IPS-20b (cell line): ENCODE data around the gene SF3B3.

Experiments used
- H3K27ac ChIP-seq: one replicate; pipeline ENCODE4 v1.5.1; 2013; ENCODE audit warnings: low read length
- H3K27me3 ChIP-seq: 2 replicates; pipeline ENCODE4 v1.6.1; 2013; ENCODE audit warnings: mild to moderate bottlenecking, low read length, inconsistent platforms; ENCODE audit not compliant: insufficient read depth
- H3K36me3 ChIP-seq: 2 replicates; pipeline ENCODE4 v1.6.1; 2013; ENCODE audit warnings: low read depth, mild to moderate bottlenecking, inconsistent platforms, low read length, moderate library complexity; ENCODE audit not compliant: insufficient read depth
- H3K4me1 ChIP-seq: 2 replicates; pipeline ENCODE4 v1.6.1; 2013; ENCODE audit warnings: mild to moderate bottlenecking, control low read depth, inconsistent platforms, low read length, moderate library complexity; ENCODE audit not compliant: insufficient read depth
- H3K4me3 ChIP-seq: 2 replicates; pipeline ENCODE4 v1.5.1; 2013; ENCODE audit warnings: mild to moderate bottlenecking, low read length, inconsistent platforms
- H3K9ac ChIP-seq: 2 replicates; pipeline ENCODE4 v1.6.1; 2013; ENCODE audit warnings: low read depth, mild to moderate bottlenecking, inconsistent platforms, low read length, moderate library complexity
- H3K9me3 ChIP-seq: 2 replicates; pipeline ENCODE4 v1.6.1; 2013; ENCODE audit warnings: mild to moderate bottlenecking, low read depth, low read length, inconsistent platforms; ENCODE audit not compliant: insufficient read depth

The SF3B3 gene

DNA sequence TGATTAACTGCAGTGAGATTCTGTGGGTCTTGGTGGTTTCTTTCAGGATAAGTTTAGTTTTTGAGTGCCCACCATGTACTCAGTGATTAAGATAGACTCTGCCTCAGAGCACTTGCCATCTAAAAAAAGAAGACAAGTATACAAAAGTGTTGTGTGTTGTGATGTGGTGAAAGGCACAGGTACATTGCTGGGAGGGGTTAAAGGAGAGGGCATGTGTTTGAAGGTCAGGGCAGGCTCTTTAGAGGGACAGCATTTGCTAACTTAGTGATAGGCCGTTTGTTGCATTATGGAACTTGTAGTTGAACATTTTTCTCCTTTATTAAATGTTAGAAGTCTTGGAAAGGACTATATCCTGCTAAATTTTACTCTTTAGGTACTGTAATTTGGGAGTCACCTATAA, 26.5 kb downstream of the SF3B3 start:
- Histone ChIP-seq H3K9me3 (no peaks in the 10 kb centered on the region), H3K4me1 (no peaks in the 10 kb centered on the region), H3K9ac (no peak overlapping the region), H3K4me3 (no peak overlapping the region), H3K27me3 (no peaks in the 10 kb centered on the region), H3K36me3 (peaks cover 100% of the 10 kb centered on the region), H3K27ac (no peak overlapping the region)

DNA sequence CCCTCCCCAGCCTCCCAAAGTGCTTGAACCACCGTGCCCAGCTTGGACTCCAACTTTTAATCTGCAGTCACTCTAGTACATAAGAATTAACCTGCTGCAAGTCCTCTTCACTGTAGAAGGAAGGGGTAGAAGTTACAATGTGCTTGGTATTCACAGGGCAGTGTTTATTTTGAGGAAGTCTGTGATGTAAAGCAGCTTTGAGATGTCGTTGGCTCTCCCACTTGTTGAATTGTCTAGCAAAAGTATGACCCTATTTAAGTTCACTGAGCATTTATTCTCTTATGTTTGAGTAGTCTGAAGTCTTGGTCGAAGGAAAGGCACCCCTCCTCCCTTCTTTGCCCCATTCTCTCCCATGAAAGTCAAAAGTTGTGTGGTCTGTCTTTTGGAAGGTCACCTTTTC, 28.2 kb downstream of the SF3B3 start:
- no peak overlapping the region for H3K9ac ChIP-seq
- peaks cover 100% of the 10 kb centered on the region for H3K36me3 ChIP-seq
- H3K4me3 ChIP-seq: no peak overlapping the region
- H3K4me1 ChIP-seq: no peaks in the 10 kb centered on the region
- no peaks in the 10 kb centered on the region for H3K9me3 ChIP-seq
- no peak overlapping the region for H3K27ac ChIP-seq
- no peaks in the 10 kb centered on the region for H3K27me3 ChIP-seq

DNA sequence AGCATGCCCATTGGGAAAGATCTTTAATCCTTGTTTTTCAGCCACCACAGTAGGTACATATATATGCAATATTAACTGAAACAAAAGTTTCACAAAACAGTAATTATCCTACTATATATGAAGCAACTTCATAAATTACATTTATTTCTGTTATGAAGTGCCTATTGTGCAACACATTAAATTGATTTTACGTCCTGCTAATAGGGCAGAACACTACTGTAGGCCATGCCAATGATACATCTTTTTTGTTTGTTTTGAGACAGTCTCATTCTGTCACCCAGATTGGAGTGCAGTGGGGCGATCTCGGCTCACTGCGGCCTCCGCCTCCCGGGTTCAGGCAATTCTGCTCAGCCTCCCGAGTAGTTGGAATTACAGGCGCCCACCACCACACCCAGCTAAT, 29.1 kb downstream of the SF3B3 start:
- Histone ChIP-seq H3K9ac (no peak overlapping the region), H3K4me3 (no peak overlapping the region), H3K4me1 (no peaks in the 10 kb centered on the region), H3K27me3 (no peaks in the 10 kb centered on the region), H3K36me3 (peaks cover 100% of the 10 kb centered on the region), H3K27ac (no peak overlapping the region), H3K9me3 (no peaks in the 10 kb centered on the region)

DNA sequence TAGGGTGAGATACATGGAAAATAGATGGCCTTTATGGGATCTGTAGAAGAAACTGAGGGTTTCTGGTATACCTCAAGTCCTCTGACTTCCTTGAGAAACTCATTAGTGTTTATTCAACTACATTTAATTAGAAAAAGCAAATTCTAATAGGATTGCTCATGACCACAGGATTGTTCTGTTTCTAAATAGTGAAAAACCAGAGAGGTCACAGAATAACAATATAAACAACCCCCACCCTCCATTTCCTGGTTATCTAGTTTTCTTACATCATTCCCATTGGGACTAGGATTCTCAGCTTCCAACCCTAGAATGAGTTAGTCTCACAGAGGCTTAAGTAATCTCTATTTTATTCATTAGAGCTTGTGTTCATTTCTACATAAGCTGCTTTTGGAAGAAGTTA, 30.0 kb downstream of the SF3B3 start:
- H3K4me3 ChIP-seq: no peak overlapping the region
- H3K27me3 ChIP-seq: no peaks in the 10 kb centered on the region
- peaks cover 100% of the 10 kb centered on the region for H3K36me3 ChIP-seq
- no peak overlapping the region for H3K27ac ChIP-seq
- H3K9ac ChIP-seq: no peak overlapping the region
- H3K4me1 ChIP-seq: no peaks in the 10 kb centered on the region
- H3K9me3 ChIP-seq: no peaks in the 10 kb centered on the region

DNA sequence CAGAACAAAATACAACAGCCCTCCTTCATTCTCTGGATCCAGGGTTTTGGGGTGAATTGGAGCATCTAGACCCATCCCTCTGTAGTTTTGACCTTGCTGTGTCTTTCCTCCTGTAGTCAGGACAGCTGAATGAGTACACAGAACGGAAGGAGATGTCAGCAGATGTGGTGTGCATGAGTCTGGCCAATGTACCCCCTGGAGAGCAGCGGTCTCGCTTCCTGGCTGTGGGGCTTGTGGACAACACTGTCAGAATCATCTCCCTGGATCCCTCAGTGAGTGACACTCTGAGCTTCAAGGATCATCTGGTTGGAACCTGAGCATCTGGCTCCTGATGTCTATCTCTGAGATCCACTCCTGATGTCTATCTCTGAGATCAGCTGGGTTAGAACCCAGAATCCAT, 32.4 kb downstream of the SF3B3 start:
- no peak overlapping the region for H3K4me3 ChIP-seq
- peaks cover 100% of the 10 kb centered on the region for H3K36me3 ChIP-seq
- no peak overlapping the region for H3K27ac ChIP-seq
- H3K4me1 ChIP-seq: no peaks in the 10 kb centered on the region
- H3K9ac ChIP-seq: no peak overlapping the region
- H3K27me3 ChIP-seq: no peaks in the 10 kb centered on the region
- no peaks in the 10 kb centered on the region for H3K9me3 ChIP-seq

DNA sequence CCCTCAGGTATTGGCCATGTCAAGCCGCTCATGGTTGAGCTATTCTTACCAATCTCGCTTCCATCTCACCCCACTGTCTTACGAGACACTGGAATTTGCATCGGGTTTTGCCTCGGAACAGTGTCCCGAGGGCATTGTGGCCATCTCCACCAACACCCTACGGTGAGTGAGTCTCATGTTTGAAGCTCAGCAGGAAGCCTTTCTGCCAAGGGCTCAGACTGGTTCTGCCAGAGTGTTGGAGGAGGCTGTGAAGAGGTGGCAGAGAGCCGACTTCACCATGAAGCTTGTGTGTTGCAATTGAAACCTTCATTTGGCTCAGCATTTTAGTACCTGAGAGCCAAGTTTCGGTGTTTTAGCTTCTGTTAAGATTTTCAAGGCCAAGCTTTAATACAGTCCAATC, 38.0 kb downstream of the SF3B3 start:
- H3K27ac ChIP-seq: no peak overlapping the region
- no peaks in the 10 kb centered on the region for H3K4me1 ChIP-seq
- H3K9ac ChIP-seq: no peak overlapping the region
- no peak overlapping the region for H3K4me3 ChIP-seq
- H3K9me3 ChIP-seq: no peaks in the 10 kb centered on the region
- H3K36me3 ChIP-seq: peaks cover 100% of the 10 kb centered on the region
- no peaks in the 10 kb centered on the region for H3K27me3 ChIP-seq

DNA sequence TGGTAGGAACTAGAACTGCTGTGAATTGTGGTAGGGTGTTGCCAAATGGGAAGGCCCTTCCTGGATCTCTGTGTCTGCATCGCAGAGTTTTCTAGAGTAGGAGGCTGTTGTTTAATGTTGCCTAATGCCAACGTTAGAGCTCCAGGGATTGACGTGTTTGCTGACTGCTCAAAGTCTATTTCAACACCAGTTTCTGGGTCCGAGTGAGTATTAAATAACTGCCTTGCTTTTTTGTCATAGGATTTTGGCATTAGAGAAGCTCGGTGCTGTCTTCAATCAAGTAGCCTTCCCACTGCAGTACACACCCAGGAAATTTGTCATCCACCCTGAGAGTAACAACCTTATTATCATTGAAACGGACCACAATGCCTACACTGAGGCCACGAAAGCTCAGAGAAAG, 40.0 kb downstream of the SF3B3 start:
- no peak overlapping the region for H3K27ac ChIP-seq
- H3K27me3 ChIP-seq: no peaks in the 10 kb centered on the region
- no peaks in the 10 kb centered on the region for H3K9me3 ChIP-seq
- H3K9ac ChIP-seq: no peak overlapping the region
- peaks cover 100% of the 10 kb centered on the region for H3K36me3 ChIP-seq
- no peak overlapping the region for H3K4me3 ChIP-seq
- H3K4me1 ChIP-seq: no peaks in the 10 kb centered on the region

DNA sequence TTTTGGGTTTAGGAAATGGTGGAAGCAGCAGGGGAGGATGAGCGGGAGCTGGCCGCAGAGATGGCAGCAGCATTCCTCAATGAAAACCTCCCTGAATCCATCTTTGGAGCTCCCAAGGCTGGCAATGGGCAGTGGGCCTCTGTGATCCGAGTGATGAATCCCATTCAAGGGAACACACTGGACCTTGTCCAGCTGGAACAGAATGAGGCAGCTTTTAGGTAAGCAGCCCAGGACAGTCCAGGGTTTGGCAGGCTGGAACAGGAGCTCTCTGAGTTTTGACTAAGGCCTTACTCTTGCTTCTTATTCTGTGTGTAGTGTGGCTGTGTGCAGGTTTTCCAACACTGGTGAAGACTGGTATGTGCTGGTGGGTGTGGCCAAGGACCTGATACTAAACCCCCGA, 41.4 kb downstream of the SF3B3 start:
- Histone ChIP-seq H3K9ac (no peak overlapping the region), H3K27ac (no peak overlapping the region), H3K4me3 (no peak overlapping the region), H3K36me3 (peaks cover 100% of the 10 kb centered on the region), H3K9me3 (no peaks in the 10 kb centered on the region), H3K4me1 (no peaks in the 10 kb centered on the region), H3K27me3 (no peaks in the 10 kb centered on the region)

DNA sequence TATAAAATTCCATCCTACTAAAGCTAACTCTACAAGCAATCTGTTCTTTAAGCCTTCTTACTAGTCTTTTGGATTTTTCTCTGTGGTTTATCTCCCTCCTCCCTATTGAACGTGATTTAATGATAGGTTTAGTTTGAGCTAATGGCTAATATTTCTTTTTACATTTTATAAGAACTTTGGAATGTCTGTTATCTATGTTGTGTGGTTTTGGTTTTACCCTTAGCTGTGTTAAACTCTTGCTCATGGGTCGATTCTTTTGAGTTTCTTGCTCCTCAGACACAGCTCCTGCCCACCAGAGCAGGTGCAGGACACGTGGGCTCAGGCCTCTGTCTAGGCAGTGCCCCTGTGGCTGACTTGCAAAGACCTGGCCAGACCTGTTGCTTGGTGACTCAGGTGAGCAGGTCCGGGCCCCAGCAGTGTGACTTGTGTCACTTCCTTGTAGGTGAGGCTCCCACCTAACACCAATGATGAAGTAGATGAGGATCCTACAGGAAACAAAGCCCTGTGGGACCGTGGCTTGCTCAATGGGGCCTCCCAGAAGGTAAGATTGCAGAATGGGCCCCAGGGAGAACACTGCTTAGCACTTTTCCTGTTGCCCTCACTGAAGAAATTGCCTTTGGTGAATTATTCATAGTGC, 45.1 kb downstream of the SF3B3 start:
- H3K36me3 ChIP-seq: peaks cover 100% of the 10 kb centered on the region
- no peaks in the 10 kb centered on the region for H3K27me3 ChIP-seq
- H3K9ac ChIP-seq: no peak overlapping the region
- H3K4me1 ChIP-seq: peaks cover 4% of the 10 kb centered on the region; the same call in 1 of the 2 replicates
- H3K27ac ChIP-seq: no peak overlapping the region
- H3K4me3 ChIP-seq: no peak overlapping the region
- H3K9me3 ChIP-seq: no peaks in the 10 kb centered on the region

DNA sequence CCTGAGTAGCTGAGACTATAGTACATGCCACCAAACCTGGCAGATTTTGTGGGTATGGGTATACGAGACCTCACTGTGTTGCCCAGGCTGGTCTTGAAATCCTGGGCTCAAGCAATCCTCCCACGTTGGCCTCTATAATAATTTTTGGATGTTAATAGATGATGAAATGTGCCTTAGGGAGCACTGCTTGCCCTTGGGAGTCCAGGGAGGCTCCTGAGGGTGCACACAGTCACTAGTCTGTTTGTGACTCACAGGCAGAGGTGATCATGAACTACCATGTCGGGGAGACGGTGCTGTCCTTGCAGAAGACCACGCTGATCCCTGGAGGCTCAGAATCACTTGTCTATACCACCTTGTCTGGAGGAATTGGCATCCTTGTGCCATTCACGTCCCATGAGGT, 46.1 kb downstream of the SF3B3 start:
- H3K4me1 ChIP-seq: peaks cover 5% of the 10 kb centered on the region; the same call in 1 of the 2 replicates
- H3K4me3 ChIP-seq: no peak overlapping the region
- H3K9ac ChIP-seq: no peak overlapping the region
- H3K9me3 ChIP-seq: no peaks in the 10 kb centered on the region
- H3K27ac ChIP-seq: no peak overlapping the region
- peaks cover 100% of the 10 kb centered on the region for H3K36me3 ChIP-seq
- no peaks in the 10 kb centered on the region for H3K27me3 ChIP-seq

DNA sequence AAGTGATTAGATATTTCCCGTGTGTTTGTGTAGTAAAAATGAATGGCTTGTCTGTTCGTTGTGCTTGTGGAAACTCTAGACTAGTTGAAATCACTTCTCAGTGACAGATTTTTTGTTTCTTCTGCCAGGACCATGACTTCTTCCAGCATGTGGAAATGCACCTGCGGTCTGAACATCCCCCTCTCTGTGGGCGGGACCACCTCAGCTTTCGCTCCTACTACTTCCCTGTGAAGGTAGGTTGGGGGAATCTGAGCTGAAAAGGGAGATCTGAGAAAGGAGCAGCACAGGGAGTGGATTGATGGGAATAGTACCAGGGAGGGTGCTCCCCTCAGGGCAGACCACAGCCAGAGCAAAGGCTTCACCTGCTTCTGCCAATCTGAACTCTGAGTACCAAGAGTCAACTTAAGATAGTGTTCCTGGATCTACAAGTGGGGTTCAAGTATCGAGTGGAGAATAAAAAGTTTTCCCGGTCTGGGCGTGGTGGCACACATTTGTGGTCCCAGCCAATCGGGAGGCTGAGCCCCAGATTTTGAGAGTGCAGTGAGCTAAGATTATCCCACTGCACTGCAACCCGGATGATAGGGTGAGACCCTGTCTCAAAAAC, 47.5 kb downstream of the SF3B3 start:
- H3K36me3 ChIP-seq: peaks cover 97% of the 10 kb centered on the region

DNA sequence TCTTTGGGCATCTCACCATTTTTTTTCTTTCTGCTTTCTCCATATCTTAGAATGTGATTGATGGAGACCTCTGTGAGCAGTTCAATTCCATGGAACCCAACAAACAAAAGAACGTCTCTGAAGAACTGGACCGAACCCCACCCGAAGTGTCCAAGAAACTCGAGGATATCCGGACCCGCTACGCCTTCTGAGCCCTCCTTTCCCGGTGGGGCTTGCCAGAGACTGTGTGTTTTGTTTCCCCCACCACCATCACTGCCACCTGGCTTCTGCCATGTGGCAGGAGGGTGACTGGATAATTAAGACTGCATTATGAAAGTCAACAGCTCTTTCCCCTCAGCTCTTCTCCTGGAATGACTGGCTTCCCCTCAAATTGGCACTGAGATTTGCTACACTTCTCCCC, 48.0 kb downstream of the SF3B3 start:
- Histone ChIP-seq H3K36me3 (peaks cover 91% of the 10 kb centered on the region), H3K9ac (no peak overlapping the region), H3K4me1 (peaks cover 5% of the 10 kb centered on the region; the same call in 1 of the 2 replicates), H3K4me3 (no peak overlapping the region), H3K27me3 (no peaks in the 10 kb centered on the region), H3K9me3 (no peaks in the 10 kb centered on the region), H3K27ac (no peak overlapping the region)

More for the DNA sequence above, 47.5 kb downstream of the SF3B3 start:
- no peaks in the 10 kb centered on the region for H3K27me3 ChIP-seq
- H3K4me3 ChIP-seq: no peak overlapping the region
- no peak overlapping the region for H3K9ac ChIP-seq
- H3K4me1 ChIP-seq: peaks cover 5% of the 10 kb centered on the region; the same call in 1 of the 2 replicates
- H3K9me3 ChIP-seq: no peaks in the 10 kb centered on the region
- no peak overlapping the region for H3K27ac ChIP-seq
